ENCODE results near the gene S100A8.
"Not testable (repeated sequence)": the region's sequence is repeated elsewhere in the genome, so short reads cannot be mapped to it uniquely, and the experiment has no call there.

Gene S100A8

GRCh38 chr1:153390938-153391710 lies at the start of gene S100A8:
TSS of gene S100A8 (minus strand) at chr1:153391073. CDS start at chr1:153390535, 538 bp downstream.
- no peak for DNase-seq (ENCODE audit: low read depth)

- no peak for DNase-seq (ENCODE audit: low read depth)
Measured at GRCh38 chr1:153439273-153439672, 48.4 kb upstream of the S100A8 start.

GRCh38 chr1:153438599-153438998 lies 47.7 kb upstream of the S100A8 start:
- DNase-seq (ENCODE audit: low read depth) = no peak

- DNase-seq (ENCODE audit: low read depth) = no peak
Measured at GRCh38 chr1:153437236-153437635, 46.4 kb upstream of the S100A8 start.

- no peak for DNase-seq (ENCODE audit: low read depth)
Measured at GRCh38 chr1:153434746-153435455, 44.0 kb upstream of the S100A8 start.

- DNase-seq (ENCODE audit: low read depth) = no peak
Measured at GRCh38 chr1:153432874-153433681, 42.2 kb upstream of the S100A8 start.

- DNase-seq (ENCODE audit: low read depth) = no peak
Measured at GRCh38 chr1:153431928-153432327, 41.1 kb upstream of the S100A8 start.

- DNase-seq (ENCODE audit: low read depth) = no peak
Measured at GRCh38 chr1:153431427-153431826, 40.6 kb upstream of the S100A8 start.

- no peak for DNase-seq (ENCODE audit: low read depth)
Measured at GRCh38 chr1:153431002-153431401, 40.1 kb upstream of the S100A8 start.

- no peak for DNase-seq (ENCODE audit: low read depth)
Measured at GRCh38 chr1:153430561-153430960, 39.7 kb upstream of the S100A8 start.

GRCh38 chr1:153430166-153430553 lies 39.3 kb upstream of the S100A8 start:
- DNase-seq (ENCODE audit: low read depth) = no peak

GRCh38 chr1:153429266-153430165 lies 38.6 kb upstream of the S100A8 start:
- no peak for DNase-seq (ENCODE audit: low read depth)

GRCh38 chr1:153428791-153429190 lies 37.9 kb upstream of the S100A8 start:
- DNase-seq (ENCODE audit: low read depth) = no peak

- no peak for DNase-seq (ENCODE audit: low read depth)
Measured at GRCh38 chr1:153428073-153428638, 37.3 kb upstream of the S100A8 start.

- no peak for DNase-seq (ENCODE audit: low read depth)
Measured at GRCh38 chr1:153426809-153427208, 35.9 kb upstream of the S100A8 start.

GRCh38 chr1:153422450-153423068 lies 31.7 kb upstream of the S100A8 start:
- peak; percentile 18 for DNase-seq (ENCODE audit: low read depth)

- DNase-seq (ENCODE audit: low read depth) = no peak
Measured at GRCh38 chr1:153420306-153420705, 29.4 kb upstream of the S100A8 start.

- not testable (repeated sequence) for DNase-seq (ENCODE audit: low read depth)
Measured at GRCh38 chr1:153419436-153419793, 28.5 kb upstream of the S100A8 start.

- not testable (repeated sequence) for DNase-seq (ENCODE audit: low read depth)
Measured at GRCh38 chr1:153418758-153419435, 28.0 kb upstream of the S100A8 start.

Data from non-pigmented ciliary epithelial cell (primary cell).